SU-DHL-6 (cell line): ENCODE results near the gene ZBTB49.

ENCODE experiments used
- CTCF ChIP-seq: fragments of 200-600 bp; sonication (generic); IDR thresholded peaks from one replicate; pipeline ENCODE4 v1.5.1; 2017; ENCODE audit warnings: antibody characterized with exemption, mild to moderate bottlenecking, low read length, moderate library complexity; ENCODE audit not compliant: insufficient read depth, poor library complexity, severe bottlenecking
- EZH2phosphoT487 ChIP-seq: fragments of 200-600 bp; sonication (generic), shearing (Covaris generic); conservative IDR thresholded peaks from 2 replicates; pipeline ENCODE4 v1.6.1; 2018; ENCODE audit warnings: mild to moderate bottlenecking, antibody characterized with exemption, low read length, moderate library complexity, mixed read lengths

- TF ChIP-seq CTCF: no peak
- TF ChIP-seq EZH2phosphoT487: no peak
Observed at GRCh38 chr4:4277531-4277930, 12.5 kb upstream of the ZBTB49 start.
